HCEC 1CT (cell line): Measurements from ENCODE around the gene FNBP1L.

Source experiments
- DNase-seq: peaks from one replicate; pipeline ENCODE4 v3.0.0-alpha.2; 2017

Gene FNBP1L

DNA sequence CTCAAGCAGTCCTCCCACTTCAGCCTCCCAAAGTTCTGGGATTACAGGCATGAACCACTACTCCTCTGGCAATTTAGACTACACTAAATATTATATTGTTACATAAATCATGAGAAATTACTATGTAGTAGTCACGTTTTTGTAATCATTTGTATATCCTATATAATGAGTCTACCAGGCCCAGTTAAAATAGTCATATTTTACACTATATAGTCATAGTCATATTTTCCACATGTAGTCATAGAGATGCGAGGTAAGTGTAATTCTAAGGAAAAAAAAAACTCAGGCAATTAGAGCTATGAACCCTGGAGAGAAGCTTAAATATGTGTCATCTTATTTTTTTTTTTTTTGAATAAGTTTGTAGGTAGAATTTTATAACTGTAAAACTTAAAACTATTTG is 90.0 kb downstream of the FNBP1L start:
- DNase-seq: peak; percentile 70

DNA sequence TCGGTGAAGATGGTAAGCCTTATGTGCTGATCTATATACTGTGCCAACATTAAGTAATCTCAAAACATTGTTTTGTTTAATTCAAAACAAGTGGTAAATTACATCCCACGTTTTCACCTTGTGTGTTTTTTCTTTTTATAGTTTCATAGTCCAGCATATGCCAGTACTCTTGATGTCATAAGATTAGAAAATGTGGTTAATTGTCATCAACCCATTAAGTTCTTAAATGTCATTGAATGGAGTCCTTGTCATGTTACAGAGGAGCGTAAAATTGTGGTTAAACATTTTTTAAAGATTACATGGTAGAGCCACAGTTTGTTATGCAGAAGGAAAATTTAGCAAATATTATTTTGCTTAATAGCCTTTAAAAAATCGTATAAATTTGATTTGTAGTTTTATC is 93.1 kb downstream of the FNBP1L start:
- DNase-seq: no peak

DNA sequence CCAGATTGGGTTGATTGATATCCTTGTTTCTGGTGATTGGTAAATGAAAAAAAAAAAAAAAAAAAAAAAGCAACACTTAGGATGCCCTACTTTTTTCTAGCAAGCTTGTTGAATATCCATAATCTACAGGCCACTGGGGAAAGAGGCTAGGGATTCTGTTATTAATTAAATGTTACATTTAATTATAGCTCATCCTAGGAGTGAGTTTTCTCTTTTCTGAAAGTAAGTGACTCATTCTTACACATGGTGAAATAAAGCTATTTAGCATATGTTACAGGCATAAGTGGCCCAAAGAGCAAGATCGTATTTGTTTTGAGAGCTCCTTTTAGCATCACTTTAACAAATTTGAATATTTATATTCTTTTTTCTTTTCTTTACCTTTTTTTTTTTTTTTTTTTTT is 94.5 kb downstream of the FNBP1L start:
- no peak for DNase-seq

DNA sequence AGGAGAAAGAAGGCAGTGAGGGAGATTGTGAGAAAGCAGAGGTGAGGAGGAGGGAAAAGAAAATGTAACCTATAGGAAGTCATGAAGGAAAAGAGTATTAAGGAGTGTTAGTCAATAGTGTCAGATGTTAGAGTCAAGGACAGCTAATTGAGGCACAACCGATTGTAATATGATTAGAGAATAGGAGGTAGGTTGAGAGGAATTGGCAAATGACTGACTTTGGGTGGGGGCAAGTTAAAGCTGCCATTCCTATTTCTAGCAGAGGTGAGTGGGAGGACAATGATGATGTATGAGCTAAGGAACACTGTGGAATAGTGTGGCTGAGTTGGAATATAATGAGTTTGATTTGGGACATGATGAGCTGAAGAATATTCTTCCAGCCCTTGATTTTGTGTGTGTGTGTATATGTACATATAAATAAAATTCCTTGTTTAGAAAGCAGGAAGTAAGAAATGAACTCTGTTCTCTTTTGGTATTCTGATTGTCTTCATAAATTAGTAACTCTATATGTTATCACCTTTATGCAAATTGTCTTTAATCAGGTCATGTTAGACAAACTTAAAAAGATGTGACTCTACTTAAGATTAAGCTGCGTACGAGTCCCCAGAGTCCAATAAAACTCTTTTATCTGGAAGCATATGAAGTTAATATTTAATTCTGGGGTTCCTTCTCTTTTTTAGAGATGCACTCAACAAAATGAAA is 98.4 kb downstream of the FNBP1L start:
- DNase-seq: no peak

DNA sequence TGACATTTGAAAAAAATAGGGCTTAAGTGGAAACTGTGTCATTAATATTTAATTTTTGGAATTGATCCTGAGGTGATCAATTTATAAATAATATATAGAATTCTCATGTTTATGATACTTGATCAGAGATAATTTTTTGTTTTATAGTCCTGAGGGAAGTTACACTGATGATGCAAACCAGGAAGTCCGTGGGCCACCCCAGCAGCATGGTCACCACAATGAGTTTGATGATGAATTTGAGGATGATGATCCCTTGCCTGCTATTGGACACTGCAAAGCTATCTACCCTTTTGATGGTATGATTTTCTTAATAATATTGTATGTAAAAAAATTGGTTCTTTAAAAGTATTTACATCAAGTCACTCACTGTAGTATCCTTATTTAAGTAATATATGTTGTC is 101.2 kb downstream of the FNBP1L start:
- DNase-seq: no peak

DNA sequence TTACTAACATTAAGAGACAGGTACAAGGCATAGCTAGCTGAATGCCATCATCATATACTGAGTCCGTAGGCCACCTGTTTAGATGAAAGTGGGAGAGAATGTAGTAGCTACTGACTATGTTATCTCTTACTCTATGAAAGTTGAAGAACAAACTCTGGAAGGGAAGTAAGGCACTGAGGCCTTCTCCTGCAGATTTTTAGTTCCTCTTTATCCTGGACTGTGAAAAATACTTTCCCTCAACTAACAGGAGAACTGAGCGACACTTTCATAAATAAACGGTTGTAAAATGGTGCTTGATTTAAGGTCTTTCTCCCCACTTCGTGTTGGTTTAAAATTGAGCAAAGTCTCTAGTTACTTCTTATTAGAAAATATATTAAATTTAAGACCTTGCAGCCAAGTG is 101.9 kb downstream of the FNBP1L start:
- DNase-seq: no peak

DNA sequence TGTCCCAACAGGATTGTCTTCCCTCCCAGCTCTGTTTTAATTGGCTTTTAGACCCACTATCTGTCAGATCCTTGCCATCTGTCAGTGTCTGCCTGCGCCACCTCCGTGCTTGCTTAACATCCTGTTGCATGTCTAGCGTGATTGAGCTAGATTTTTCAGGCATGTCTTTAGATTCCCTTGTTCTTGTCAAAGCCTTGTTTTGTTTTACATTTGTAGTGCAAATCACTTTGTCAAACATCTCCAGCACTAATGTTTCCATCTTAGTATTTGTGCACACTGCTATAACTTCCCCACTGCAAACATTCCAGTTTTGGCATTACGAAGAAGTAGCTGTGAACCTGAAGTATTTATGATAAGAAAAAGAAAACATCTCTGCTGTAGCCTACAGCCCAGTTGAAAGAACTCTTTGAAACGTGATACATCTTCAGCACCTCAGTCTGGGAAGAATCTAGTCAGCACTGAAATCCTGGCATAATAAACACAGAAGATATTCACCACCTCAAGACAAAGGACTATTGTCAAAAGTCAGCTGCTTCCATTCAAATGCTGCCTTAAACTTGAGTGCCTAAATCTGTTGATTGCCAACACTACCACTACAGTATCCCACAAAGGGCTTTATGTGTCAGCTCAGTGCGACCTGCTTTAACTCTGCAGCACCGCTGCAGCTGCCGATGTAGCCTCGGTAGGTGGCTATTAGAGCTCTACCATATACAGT is 105.0 kb downstream of the FNBP1L start:
- peak; percentile 55 for DNase-seq

DNA sequence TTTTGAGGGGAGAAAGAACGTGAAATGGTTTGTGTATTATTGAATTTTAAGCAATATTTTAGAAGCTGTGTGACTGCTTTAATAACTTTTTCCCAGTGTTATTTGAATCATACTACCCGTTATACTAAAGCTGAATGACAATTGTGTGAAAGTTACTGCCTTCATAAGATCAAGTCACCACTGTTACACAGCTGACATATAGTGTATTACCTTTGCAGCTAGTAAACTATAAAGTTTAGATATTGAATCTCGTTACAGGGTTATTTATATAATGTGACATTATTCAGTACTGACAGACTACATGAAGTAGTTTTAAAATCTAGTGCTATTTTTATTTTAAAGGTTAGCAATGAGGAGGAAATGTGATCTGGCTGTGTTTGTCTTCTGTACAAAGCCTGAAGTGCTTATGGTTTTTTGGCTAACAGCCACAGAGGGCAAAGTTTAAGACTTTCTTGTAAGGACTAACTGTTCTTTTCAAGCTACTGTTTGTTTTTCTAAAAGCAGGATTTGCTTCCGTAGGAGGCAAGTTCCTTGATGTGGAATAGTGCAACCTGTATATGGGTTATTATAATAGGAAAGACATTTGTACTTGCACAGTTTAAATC is 106.1 kb downstream of the FNBP1L start:
- peak; percentile 74 for DNase-seq

DNA sequence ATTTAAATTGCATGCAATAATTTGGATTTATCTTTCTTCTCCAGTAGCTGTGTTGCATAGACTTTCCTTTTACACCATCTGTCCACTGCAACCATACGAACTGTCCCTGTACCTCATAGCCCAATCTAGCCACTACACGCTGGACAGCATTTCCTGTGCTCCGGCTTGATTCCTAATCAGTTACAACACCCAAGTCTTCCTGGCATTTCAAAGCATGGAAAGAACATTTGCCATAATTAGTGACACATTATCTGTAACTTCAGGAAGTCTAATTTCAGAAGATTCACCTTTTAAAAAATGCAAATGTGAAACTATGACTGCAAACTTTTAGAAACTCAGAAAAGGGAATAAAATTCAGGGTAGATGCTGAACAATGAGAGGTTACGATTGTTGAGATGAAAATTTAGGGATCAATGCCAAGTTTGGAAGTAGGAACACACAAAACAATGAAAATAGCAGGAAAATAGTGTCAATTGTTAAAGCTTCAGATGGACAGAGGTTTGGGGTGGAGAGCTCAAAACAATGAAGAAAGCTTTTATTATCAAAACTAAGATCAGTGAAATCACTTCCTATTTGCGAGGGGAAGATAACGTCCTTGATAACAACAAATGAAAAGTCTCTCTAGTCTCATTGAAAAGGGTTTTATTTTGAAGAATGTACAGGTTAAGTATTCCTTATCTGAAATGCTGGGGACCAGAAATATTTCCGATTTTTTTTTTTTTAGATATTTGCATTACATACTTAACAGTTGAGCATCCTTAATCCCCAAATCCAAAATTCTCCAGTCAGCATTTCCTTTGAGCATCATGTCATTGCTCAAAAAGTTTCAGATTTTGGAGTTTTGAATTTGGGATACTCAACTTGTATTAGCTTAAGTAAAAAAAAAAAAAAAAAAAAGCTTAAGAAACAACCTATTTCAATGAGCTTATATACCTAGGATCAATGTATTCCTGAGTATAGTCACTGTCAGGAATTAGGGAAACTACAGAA is 107.3 kb downstream of the FNBP1L start:
- DNase-seq: no peak

DNA sequence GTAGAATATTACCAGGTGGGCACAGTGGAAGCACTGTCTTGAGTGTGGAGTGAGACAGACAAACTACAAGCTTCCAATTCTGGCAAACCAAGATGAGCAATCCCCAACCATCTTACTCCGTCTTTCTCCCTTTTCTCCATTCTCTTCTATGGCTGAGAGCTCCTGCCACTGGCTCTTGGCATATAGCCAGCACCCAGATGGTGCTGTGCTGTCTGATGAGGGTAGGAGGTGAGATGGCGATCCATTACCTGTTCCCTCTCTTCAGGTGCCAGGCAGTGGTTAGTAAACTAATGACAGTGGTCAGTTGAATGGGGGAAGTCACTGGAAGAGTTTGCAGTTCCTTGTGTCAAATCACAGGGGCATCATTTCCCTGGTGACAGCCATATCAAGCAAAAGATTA is 108.4 kb downstream of the FNBP1L start:
- no peak for DNase-seq

DNA sequence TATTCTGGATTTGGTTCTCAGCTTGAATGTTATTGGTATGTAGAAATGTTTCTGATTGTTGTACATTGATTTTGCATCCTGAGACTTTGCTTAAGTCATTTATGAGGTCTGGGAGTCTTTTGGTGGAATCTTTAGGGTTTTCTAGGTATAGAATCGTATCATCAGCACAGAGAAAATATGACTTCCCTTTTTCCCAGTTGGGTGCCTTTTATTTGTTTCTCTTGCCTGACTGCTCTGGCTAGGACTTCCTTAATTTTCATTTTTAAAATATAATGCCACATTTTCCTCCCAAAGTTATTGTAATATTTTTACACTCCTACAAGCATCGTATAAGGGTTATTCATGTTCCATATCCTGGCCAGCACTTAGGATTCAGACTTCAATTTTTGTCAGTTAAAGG is 111.1 kb downstream of the FNBP1L start:
- DNase-seq: no peak

DNA sequence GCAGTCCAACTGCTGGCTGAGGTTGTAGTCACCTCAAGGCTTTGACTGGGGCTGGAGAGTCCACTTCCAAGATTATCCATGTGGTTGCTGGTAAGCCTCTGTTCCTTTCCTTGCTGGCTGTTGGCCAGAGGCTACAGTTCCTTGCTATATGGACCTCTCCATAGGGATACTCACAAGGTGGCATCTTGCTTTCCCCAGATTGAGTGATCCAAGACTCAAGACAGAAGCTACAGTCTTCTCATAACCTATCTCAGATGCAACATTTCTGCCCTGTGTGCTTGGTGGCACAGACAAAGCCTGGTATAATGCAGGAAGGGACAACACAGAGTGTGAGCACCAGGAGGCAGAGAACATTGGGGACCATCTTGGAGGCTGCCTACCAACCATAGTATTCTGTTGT is 111.8 kb downstream of the FNBP1L start:
- DNase-seq: no peak

DNA sequence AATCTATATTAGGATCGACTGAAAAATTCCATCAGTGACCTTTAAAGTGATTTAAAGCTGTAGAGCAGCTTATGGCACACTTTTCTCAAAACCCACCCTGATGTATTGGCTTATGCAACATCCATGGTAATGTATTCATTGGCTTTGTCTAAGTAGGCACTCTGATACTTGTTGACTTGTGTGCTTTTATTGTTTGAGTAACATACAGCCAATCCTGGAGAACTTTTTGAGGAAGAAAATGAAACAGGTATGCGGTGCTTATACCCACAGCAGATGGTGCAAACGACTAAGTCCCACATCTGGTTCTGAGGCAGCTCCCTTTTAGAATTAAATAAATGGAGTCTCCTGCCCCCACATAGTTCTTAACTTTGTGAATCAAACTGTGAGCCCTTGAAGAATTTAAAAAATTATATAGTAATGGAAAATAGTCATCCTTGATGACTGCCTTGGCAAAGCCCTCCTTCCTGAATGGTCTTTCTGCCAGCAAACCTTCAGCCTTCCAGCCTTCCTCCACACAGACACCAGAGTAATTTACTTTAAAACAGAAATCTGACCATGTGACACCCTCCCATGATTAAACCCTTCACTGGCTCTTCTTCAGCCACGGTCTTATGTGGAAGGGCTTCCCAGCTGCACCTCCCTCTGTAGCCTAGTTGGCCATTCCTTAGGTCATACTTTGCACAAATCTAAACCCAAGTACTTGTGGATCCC is 117.7 kb downstream of the FNBP1L start:
- DNase-seq: no peak

DNA sequence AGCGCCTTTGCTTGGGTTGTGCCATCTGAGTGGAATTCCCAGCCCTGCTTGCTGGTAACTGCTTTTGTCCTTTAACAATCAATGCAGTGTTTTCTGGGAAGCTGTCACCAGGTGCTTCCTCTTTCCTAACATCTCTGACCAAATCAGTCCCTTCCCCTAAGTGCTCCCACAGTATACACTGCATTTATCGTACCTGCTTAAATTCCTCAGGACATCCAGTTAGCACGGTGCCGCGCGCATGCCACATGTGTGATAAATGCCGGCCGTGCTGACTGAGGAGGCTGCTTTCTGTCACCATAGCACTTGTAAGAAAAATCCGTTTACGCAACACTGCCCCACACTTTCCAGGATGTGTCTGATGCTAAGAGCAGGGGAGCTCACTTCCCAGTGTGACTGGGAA is 118.3 kb downstream of the FNBP1L start:
- no peak for DNase-seq

DNA sequence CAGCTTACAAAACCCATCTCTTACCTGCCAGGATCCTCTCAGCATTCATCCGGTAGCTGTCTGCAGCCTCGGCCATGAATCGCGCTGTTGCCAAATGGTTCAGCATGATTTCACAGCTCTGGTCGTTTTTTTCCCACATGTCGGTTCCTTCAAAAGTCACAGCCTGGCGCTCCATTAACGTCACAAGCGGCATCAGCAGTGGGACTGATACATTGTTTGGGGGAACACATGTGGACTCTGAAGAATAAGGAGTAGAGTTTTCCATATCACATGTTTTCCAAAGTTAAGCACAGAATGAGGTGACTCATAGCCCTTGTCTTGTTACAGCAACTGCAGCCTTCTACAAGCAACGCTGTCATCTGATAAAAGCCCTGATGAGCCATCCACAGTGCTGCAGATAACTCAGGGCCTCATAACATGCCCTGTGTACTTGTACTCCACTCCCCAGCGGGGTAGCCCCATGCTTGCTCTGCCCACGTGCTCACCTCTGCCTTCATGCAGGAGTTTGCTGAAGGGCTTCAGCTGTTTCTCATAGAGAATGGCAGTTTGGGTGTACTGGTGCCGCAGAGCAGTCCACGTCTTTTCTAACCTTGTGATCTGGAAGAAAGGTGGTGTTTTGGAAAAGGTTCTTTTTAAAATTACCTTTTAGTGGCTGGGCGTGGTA is 119.5 kb downstream of the FNBP1L start:
- DNase-seq: peak; percentile 83

DNA sequence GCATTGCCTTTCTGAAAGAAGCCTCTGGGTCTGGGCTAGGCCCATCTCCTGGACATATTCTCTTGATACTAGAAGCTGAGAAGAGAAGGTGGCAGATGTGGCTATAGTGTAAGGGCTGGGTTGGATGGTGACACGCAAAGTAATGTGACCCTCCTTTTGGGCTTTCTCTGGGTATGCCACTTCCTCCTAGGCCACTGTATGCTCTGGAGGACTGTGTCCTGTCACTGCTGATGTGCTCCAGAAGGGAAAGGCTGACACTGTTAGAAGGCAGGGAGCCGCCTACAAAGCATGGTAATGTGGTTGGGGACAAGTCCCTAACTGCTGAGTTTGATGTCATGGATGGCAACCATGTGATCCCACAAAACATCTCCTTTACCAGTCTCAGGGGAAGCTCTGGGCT is 121.6 kb downstream of the FNBP1L start:
- no peak for DNase-seq

DNA sequence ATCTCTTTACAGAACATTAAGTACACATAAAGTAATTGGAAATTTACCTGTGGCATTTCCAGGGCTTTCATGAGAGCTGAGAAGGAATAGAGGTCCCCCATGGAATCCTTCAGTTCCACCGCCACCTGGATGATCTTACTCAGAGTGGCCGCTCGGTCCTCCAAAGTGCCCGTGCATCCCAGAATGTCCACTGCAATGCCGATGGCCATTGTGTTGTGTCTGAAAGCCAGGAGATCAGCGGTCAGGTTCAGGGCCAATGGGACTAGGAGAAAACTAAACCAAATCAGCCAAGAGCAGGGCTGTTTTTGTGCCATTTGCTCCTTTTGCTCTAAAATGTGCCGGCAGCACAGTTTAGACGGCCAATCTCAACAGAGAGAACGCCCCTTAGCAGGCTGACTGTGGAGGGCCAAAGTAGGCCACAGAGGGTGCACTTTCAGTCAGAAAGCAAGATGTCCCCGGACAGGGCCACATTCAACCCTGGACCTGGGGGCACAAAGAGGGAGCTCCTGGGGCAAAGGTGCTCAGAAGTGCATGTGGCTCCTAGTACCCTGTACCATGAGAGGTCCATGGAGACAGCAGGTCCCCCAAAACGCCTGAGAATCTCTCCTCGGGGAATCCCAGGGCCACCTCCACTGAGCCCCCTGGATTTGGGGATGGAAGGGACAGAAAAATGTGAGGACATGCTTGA is 123.8 kb downstream of the FNBP1L start:
- no peak for DNase-seq

DNA sequence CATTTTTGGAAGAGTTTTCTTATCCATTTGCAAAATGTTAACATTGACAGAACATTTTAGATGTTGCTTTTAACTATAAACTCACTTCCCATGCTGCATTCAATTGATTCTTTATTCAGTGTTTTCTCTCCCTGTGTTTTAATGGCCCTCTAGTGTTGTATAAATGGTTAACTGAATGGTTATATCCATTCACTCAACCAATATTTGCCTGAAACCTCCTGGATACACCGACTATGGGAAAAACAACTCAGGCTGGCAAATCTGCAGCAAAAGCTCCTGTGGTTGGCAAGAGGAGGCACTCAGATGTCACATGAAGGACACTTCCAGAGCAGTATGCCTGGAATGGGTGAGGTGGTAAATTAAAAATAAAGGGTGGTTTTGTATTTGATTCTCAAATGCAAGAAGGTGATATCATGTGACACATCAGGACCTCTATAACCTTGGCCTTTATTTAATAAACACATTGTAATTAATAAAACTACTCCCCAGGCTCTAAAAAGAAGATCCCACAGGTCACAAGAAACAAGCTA is 126.1 kb downstream of the FNBP1L start:
- no peak for DNase-seq

DNA sequence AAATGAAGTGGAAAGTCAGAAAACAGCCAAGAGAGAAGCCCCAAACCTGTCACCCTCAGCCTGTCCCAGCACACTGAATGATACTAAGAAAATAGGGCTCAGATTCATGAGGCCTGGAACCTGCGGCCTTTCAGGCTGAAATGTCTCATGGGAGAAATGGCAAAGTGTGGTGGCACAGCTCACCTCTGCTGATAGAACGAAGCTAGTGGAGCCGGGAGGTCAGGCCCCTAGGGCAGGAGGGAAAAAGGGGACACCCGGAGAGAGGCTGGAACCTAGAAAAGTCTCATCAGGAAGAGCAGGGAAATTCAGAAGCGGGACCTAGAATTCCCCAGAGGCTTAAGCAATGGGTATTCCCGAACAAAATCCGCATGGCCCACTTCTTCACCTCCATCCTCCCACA is 126.6 kb downstream of the FNBP1L start:
- no peak for DNase-seq

DNA sequence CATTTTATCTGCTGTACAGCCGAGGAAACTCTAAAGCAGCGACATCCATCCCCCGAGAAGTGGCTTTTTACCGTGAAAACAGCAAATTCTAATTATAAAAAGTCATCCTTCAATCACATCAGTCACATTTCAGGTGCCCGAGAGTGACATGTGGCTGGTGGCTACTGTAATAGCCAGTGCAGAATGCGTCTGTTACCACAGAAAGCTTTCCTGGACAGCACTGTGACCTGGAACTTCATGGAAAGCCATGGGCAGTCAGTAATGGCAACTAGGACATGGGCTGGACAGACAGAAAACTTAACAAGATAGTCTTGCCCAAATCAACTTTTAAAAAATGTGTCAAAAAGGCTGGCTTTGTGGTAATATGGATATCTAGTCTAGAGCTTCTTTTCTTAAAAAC is 127.1 kb downstream of the FNBP1L start:
- no peak for DNase-seq
